ENCODE data around the gene BTBD6. TPM values are rescaled to one million over a fixed set of nuclear protein-coding genes. Genes with fewer than 3 reads are reported as not detected.

BTBD6 gene
- total and polyA plus RNA-seq, 9 of the 15 experiments (the other 6 are each of a cell fraction or from before 2014, with no cell fraction given): not detected

GRCh38 chr14:105286759-105287144 lies 38.4 kb downstream of the BTBD6 start:
- FAIRE-seq (no peak), DNase-seq (ENCODE audit: extremely low read depth in 1 of 4, low spot score in 3 of 4) (peak in 1 of 4 experiments; percentile 6), ATAC-seq (no peak)
- 96% methylated on average over 4 of the region's 9 CpGs for WGBS (ENCODE audit: insufficient coverage, low coverage, missing lambda C conversion rate)
- Histone ChIP-seq H4K20me1 (replicated peaks; ENCODE audit: control insufficient read depth, insufficient read depth, low read length) (peaks cover 2% of the 10 kb centered on the region; the same call in 1 of the 2 replicates), H3K9ac (ENCODE audit: insufficient read depth in 1 of 2, low read depth in 2 of 2, low read length in 2 of 2) (peak overlapping the region in 1 of 2 experiments; percentile 26; a peak in 1 of 4 replicates), H3K4me3 (no peak overlapping the region), H2AFZ (ENCODE audit: low read depth, low read length) (no peak overlapping the region), H3K4me1 (replicated peaks in 1 of 2; ENCODE audit: control insufficient read depth in 2 of 2, insufficient read depth in 2 of 2, low read length in 2 of 2) (peaks cover 0 to 10% of the 10 kb centered on the region in 2 experiments; a peak in 3 of 5 replicates), H3K4me2 (ENCODE audit: insufficient read depth, low read length) (no peak overlapping the region), H3K9me1 (ENCODE audit: control insufficient read depth, insufficient read depth, low read length) (no peaks in the 10 kb centered on the region), H3K27me3 (ENCODE audit: control insufficient read depth in 2 of 2, insufficient read depth in 2 of 2, low read length in 2 of 2) (no peaks in the 10 kb centered on the region), H3K27ac (ENCODE audit: extremely low read depth, low read depth, low read length) (no peak overlapping the region), H3K9me3 (replicated peaks; ENCODE audit: control insufficient read depth, insufficient read depth, low read depth, low read length) (no peaks in the 10 kb centered on the region), H3K36me3 (ENCODE audit: control insufficient read depth, insufficient read depth, low read length) (no peaks in the 10 kb centered on the region), H3K79me2 (ENCODE audit: control insufficient read depth, insufficient read depth, low read length) (peaks cover 9% of the 10 kb centered on the region)
- in situ Hi-C loops (cut with MboI): loop anchor here (10.0 kb wide), 1 partner anchor 192 kb away; no protein-coding TSS in a partner anchor
- no peak for TF ChIP-seq RCOR1 (IDR thresholded peaks at IDR 0.05; ENCODE audit: borderline replicate concordance in 1 of 2, low read depth in 2 of 2, low read length in 2 of 2)
- no peak for TF ChIP-seq MAFG (tag; conservative IDR thresholded peaks at IDR 0.05)
- no peak for TF ChIP-seq NR2C1 (IDR thresholded peaks at IDR 0.05)
- no peak for TF ChIP-seq NR2C1 (tag; IDR thresholded peaks at IDR 0.05)
- TF ChIP-seq ZNF23 (CRISPR knock-in tag; IDR thresholded peaks at IDR 0.05): no peak
- no peak for TF ChIP-seq ZNF589 (CRISPR knock-in tag; IDR thresholded peaks at IDR 0.05; ENCODE audit: low read depth)
- TF ChIP-seq ZNF780A (CRISPR knock-in tag; IDR thresholded peaks at IDR 0.05): no peak
- no peak for TF ChIP-seq DDX20 (tag; IDR thresholded peaks at IDR 0.05; ENCODE audit: low read depth)
- no TSS peak for BruUV-seq (replicated peaks)
- ChIA-PET POLR2A (no interaction called here), CTCF (ENCODE audit: low intra/inter-chr PET ratio) (no interaction called here)
- intact Hi-C loops (cut with micrococcal nuclease): no loop called here
